H1 (cell line): ENCODE data around the gene STARD13. TPM values are rescaled to one million over a fixed set of nuclear protein-coding genes. Genes with fewer than 3 reads are reported as not detected.

Experiments
- CTCF ChIA-PET: fragments of 300-600 bp; sonication (Branson Sonifier 250); formaldehyde crosslinking; loops from one replicate; lab custom pipeline; 2021; ENCODE audit not compliant: partially characterized antibody; lab: Charles Lee
- POLR2A ChIA-PET: fragments of 300-600 bp; sonication (Branson Sonifier 250); formaldehyde crosslinking; loops from one replicate; lab custom pipeline; 2021; ENCODE audit warnings: inconsistent platforms; ENCODE audit not compliant: partially characterized antibody; lab: Charles Lee
- DNase-seq, 2 experiments: peaks; one replicate each; pipeline versions ENCODE4 v3.0.0 to v3.0.0-alpha.2; 2010 to 2022; ENCODE audit warnings: low spot score in 2 of 2, low read depth in 1 of 2, mixed read lengths in 1 of 2
- FAIRE-seq: peaks from 2 replicates; lab custom pipeline; 2011; peaks lifted over from hg19 to GRCh38; lab: Jason Lieb, UNC
- H2AFZ ChIP-seq: 2 replicates; pipeline ENCODE4 v1.8.1; 2012; ENCODE audit warnings: low read length, inconsistent platforms
- H2AK5ac ChIP-seq: 2 replicates; pipeline ENCODE4 v1.6.1; 2013; ENCODE audit warnings: low read depth, low read length
- H2BK120ac ChIP-seq: replicated peaks from 2 replicates; pipeline ENCODE3; 2013; ENCODE audit warnings: low read depth, low read length, inconsistent platforms
- H2BK12ac ChIP-seq: 2 replicates; pipeline ENCODE4 v1.6.1; 2013; ENCODE audit warnings: low read depth, low read length
- H2BK15ac ChIP-seq: 2 replicates; pipeline ENCODE4 v1.6.1; 2013; ENCODE audit warnings: low read length
- H2BK20ac ChIP-seq: 2 replicates; pipeline ENCODE4 v1.6.1; 2013; ENCODE audit warnings: low read length
- H2BK5ac ChIP-seq: 2 replicates; pipeline ENCODE4 v1.6.1; 2013; ENCODE audit warnings: low read depth, low read length
- H3K14ac ChIP-seq: 2 replicates; pipeline ENCODE4 v1.6.1; 2013; ENCODE audit warnings: inconsistent platforms; ENCODE audit not compliant: insufficient read length
- H3K18ac ChIP-seq: 2 replicates; pipeline ENCODE4 v1.6.1; 2013; ENCODE audit warnings: low read length; ENCODE audit errors: extremely low read depth
- H3K23ac ChIP-seq: 2 replicates; pipeline ENCODE4 v1.6.1; 2013; ENCODE audit warnings: inconsistent platforms; ENCODE audit not compliant: insufficient read length
- H3K23me2 ChIP-seq: 2 replicates; pipeline ENCODE4 v1.6.1; 2013; ENCODE audit warnings: low read depth, low read length
- H3K27ac ChIP-seq: 2 replicates; pipeline ENCODE4 v1.6.1; 2011; ENCODE audit warnings: low read depth, low read length, inconsistent platforms
- H3K27me3 ChIP-seq, 4 experiments: replicated peaks in 1 of 4; 1 replicate in 1 of 4; 2 replicates in 3 of 4; pipeline versions ENCODE4 v1.6.1 to v1.8.1; 2011 to 2013; ENCODE audit warnings: low read length in 3 of 4, mild to moderate bottlenecking in 3 of 4, inconsistent platforms in 2 of 4, mixed read lengths in 2 of 4, moderate library complexity in 1 of 4; ENCODE audit not compliant: control insufficient read depth in 3 of 4, insufficient read depth in 3 of 4; ENCODE audit errors: extremely low read depth in 1 of 4
- H3K36me3 ChIP-seq, 4 experiments: 2 replicates each; pipeline versions ENCODE4 v1.6.1 to v1.8.1; 2011 to 2013; ENCODE audit warnings: mild to moderate bottlenecking in 4 of 4, low read length in 3 of 4, moderate library complexity in 2 of 4, control low read depth in 1 of 4, inconsistent platforms in 1 of 4; ENCODE audit not compliant: insufficient read depth in 4 of 4, control insufficient read depth in 2 of 4
- H3K4ac ChIP-seq: replicated peaks from 2 replicates; pipeline ENCODE3; 2013; ENCODE audit warnings: low read length, low read depth, mixed read lengths, inconsistent platforms; ENCODE audit not compliant: insufficient read length
- H3K4me1 ChIP-seq, 4 experiments: replicated peaks in 1 of 4; 1 replicate in 1 of 4; 2 replicates in 3 of 4; pipeline versions ENCODE4 v1.6.1 to v1.8.1; 2011 to 2013; ENCODE audit warnings: low read length in 3 of 4, inconsistent platforms in 2 of 4, mixed read lengths in 1 of 4; ENCODE audit not compliant: insufficient read depth in 4 of 4, control insufficient read depth in 3 of 4
- H3K4me2 ChIP-seq, 2 experiments: 2 replicates each; pipeline versions ENCODE4 v1.6.1 to v1.8.1; 2011 to 2013; ENCODE audit warnings: low read depth in 2 of 2, low read length in 2 of 2, control low read depth in 1 of 2, inconsistent platforms in 1 of 2, mild to moderate bottlenecking in 1 of 2; ENCODE audit not compliant: insufficient read depth in 1 of 2
- H3K4me3 ChIP-seq, 4 experiments: fragments of 200-600, 300-600 bp in 1 of 4; sonication (generic), shearing (Covaris generic), sonication (Bioruptor Twin) in 1 of 4; 2 replicates each; pipeline versions ENCODE4 v1.5.1 to v1.8.1; 2011 to 2016; ENCODE audit warnings: low read length in 4 of 4, low read depth in 3 of 4, control low read depth in 2 of 4, inconsistent platforms in 2 of 4, mild to moderate bottlenecking in 2 of 4, mixed read lengths in 1 of 4, moderate library complexity in 1 of 4; ENCODE audit not compliant: insufficient read depth in 2 of 4; ENCODE audit errors: extremely low read depth in 1 of 4
- H3K56ac ChIP-seq: replicated peaks from 2 replicates; pipeline ENCODE3; 2013; ENCODE audit warnings: low read depth, mild to moderate bottlenecking, mixed read lengths, low read length, inconsistent platforms; ENCODE audit not compliant: insufficient read length
- H3K79me1 ChIP-seq: 2 replicates; pipeline ENCODE4 v1.6.1; 2013; ENCODE audit warnings: low read depth, low read length, control low read depth
- H3K79me2 ChIP-seq, 2 experiments: 2 replicates each; pipeline versions ENCODE4 v1.6.1 to v1.8.1; 2012 to 2013; ENCODE audit warnings: low read length in 2 of 2, mild to moderate bottlenecking in 2 of 2, inconsistent platforms in 1 of 2; ENCODE audit not compliant: insufficient read depth in 2 of 2, control insufficient read depth in 1 of 2
- H3K9ac ChIP-seq, 4 experiments: replicated peaks in 1 of 4; 1 replicate in 1 of 4; 2 replicates in 3 of 4; pipeline versions ENCODE4 v1.6.1 to v1.8.1; 2011 to 2013; ENCODE audit warnings: low read depth in 3 of 4, low read length in 3 of 4, control low read depth in 2 of 4, mild to moderate bottlenecking in 2 of 4, moderate library complexity in 2 of 4, inconsistent platforms in 1 of 4; ENCODE audit errors: extremely low read depth in 1 of 4
- H3K9me3 ChIP-seq, 2 experiments: 2 replicates each; pipeline versions ENCODE4 v1.6.1 to v1.8.1; 2012 to 2013; ENCODE audit warnings: mild to moderate bottlenecking in 2 of 2, moderate library complexity in 2 of 2, control low read depth in 1 of 2, inconsistent platforms in 1 of 2, low read depth in 1 of 2, low read length in 1 of 2, mixed read lengths in 1 of 2; ENCODE audit not compliant: insufficient read depth in 2 of 2
- H4K20me1 ChIP-seq, 2 experiments: replicated peaks in 1 of 2; 2 replicates each; pipeline versions ENCODE3 to v1.8.1; 2011 to 2013; ENCODE audit warnings: inconsistent platforms in 2 of 2, low read length in 2 of 2, mild to moderate bottlenecking in 1 of 2; ENCODE audit not compliant: insufficient read depth in 2 of 2, control insufficient read depth in 1 of 2
- H4K5ac ChIP-seq: 2 replicates; pipeline ENCODE4 v1.6.1; 2013; ENCODE audit warnings: low read length, low read depth, mixed read lengths, inconsistent platforms; ENCODE audit not compliant: insufficient read length
- H4K8ac ChIP-seq: 2 replicates; pipeline ENCODE4 v1.8.0; 2013; ENCODE audit warnings: mild to moderate bottlenecking, moderate library complexity, low read length, inconsistent platforms; ENCODE audit not compliant: insufficient read depth; ENCODE audit errors: extremely low read depth
- H4K91ac ChIP-seq: replicated peaks from 2 replicates; pipeline ENCODE3; 2013; ENCODE audit warnings: low read length, mixed read lengths, inconsistent platforms; ENCODE audit not compliant: insufficient read length
- BACH1 ChIP-seq: IDR thresholded peaks from 2 replicates; pipeline ENCODE4 v1.6.1; 2012; ENCODE audit warnings: low read length, improper control_type of control experiment
- KDM1A ChIP-seq: fragments of 200-600, 300-600 bp; sonication (generic); IDR thresholded peaks from 2 replicates; pipeline ENCODE4 v1.7.1; 2016; ENCODE audit warnings: mild to moderate bottlenecking, low read length, borderline replicate concordance
- KDM5A ChIP-seq: fragments of 200-600 bp; IDR thresholded peaks from 2 replicates; pipeline ENCODE4 v1.7.1; 2012; ENCODE audit warnings: mild to moderate bottlenecking, low read length, inconsistent platforms, mixed read lengths
- NRF1 ChIP-seq: IDR thresholded peaks from 2 replicates; pipeline ENCODE4 v1.6.1; 2011; ENCODE audit warnings: mild to moderate bottlenecking, low read depth, low read length, improper control_type of control experiment
- POLR2A ChIP-seq, 2 experiments: IDR thresholded peaks; 1 replicate in 1 of 2; 2 replicates in 1 of 2; pipeline ENCODE4 v1.6.1; 2011; ENCODE audit warnings: low read depth in 2 of 2, low read length in 2 of 2, mild to moderate bottlenecking in 2 of 2; ENCODE audit errors: control extremely low read depth in 1 of 2
- SP4 ChIP-seq: IDR thresholded peaks from 2 replicates; pipeline ENCODE4 v1.6.1; 2012; ENCODE audit warnings: low read length, inconsistent platforms
- SRF ChIP-seq: IDR thresholded peaks from 2 replicates; pipeline ENCODE4 v1.6.1; 2011; ENCODE audit warnings: mild to moderate bottlenecking, low read depth, low read length, moderate library complexity
- TAF1 ChIP-seq: IDR thresholded peaks from 2 replicates; pipeline ENCODE4 v1.6.1; 2011; ENCODE audit warnings: mild to moderate bottlenecking, low read depth, low read length
- TEAD4 ChIP-seq: IDR thresholded peaks from 2 replicates; pipeline ENCODE4 v1.6.1; 2012; ENCODE audit warnings: low read depth, low read length, inconsistent platforms, mixed read lengths
- WGBS, 2 experiments: shearing (Covaris generic) in 1 of 2; methylation state at CpG; one replicate each; pipeline versions ENCODE4 v1.1.6 to v1.1.7; 2013 to 2015; ENCODE audit warnings: low lambda C conversion rate in 2 of 2, mixed read lengths in 2 of 2, inconsistent platforms in 1 of 2, low coverage in 1 of 2, missing lambda C conversion rate in 1 of 2; ENCODE audit not compliant: insufficient replicate concordance in 2 of 2, insufficient coverage in 1 of 2, insufficient read length in 1 of 2; ENCODE audit errors: extremely low coverage in 1 of 2, missing lambda C conversion rate in 1 of 2; 5-methylcytosine and 5-hydroxymethylcytosine counted together
- polyA plus RNA-seq, 7 experiments: library from polyadenylated mRNA; depleted of rRNA in 3 of 7; stranded (reverse) in 5 of 7; unstranded in 2 of 7; fragments of >200 nt in 5 of 7; fragments of 200-250 nt in 2 of 7; gene quantifications; 1 replicate in 5 of 7; 2 replicates in 1 of 7; 4 replicates in 1 of 7; pipeline versions ENCODE4 v1.2.1 to v1.2.3, GENCODE V29; 2011 to 2013; ENCODE audit warnings: missing spikeins in 2 of 7, mixed read lengths in 2 of 7
- total RNA-seq: library from RNA; stranded (reverse); fragmentation: NEBNext Ultra II Directional; extraction: Animal tissue kit (Norgen Biotek cat#: 25700); gene quantifications from 2 replicates; pipeline ENCODE4 v1.2.1, GENCODE V29; 2021
- TF ChIP-seq, protein P1 (sequence below): IDR thresholded peaks from 2 replicates; pipeline ENCODE4 v1.6.1; 2012; ENCODE audit warnings: low read length, inconsistent platforms
- TF ChIP-seq, protein P2 (sequence below), 3 experiments: IDR thresholded peaks; 1 replicate in 2 of 3; 2 replicates in 1 of 3; pipeline versions ENCODE4 v1.5.1 to v1.6.1; 2011; ENCODE audit warnings: low read length in 3 of 3, mild to moderate bottlenecking in 3 of 3, inconsistent platforms in 2 of 3, low read depth in 1 of 3, moderate library complexity in 1 of 3; ENCODE audit not compliant: insufficient read depth in 1 of 3; ENCODE audit errors: control extremely low read depth in 1 of 3

STARD13 gene
- total and polyA plus RNA-seq, 2 of the 8 experiments (the other 6 are each of a cell fraction or from before 2014, with no cell fraction given) = 0.82 to 2.9 TPM

DNA sequence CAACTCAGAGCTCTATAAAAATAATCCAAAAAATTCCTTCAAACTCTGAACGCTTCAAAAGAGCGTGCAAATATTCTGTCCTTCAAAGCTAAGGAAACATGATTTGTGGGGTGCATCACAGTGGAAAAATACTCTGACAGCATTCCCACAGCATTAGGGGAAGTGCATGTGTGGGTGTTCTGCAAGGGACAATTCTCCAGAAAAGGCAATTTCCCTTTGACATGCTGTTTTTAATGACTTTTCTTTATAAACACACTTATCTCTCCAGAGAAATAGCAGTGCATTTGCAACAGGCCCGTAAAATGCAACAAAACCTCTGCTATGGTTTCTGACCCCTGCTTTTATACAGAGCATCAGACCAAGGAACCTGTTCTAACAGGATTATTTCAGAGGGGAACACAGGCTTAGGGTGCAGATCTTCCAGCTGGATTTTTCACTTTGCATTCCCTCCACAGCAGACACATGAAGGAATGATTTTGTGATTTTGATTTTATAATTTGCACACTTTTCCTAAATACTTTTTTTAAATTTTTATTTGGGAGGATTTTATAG lies 226.7 kb downstream of the STARD13 start:
- H4K5ac ChIP-seq = no peak overlapping the region
- no peak overlapping the region for H3K4me3 ChIP-seq
- no peak overlapping the region for H3K56ac ChIP-seq
- no peaks in the 10 kb centered on the region for H3K79me1 ChIP-seq
- H2BK12ac ChIP-seq = no peak overlapping the region
- no peak overlapping the region for H2AK5ac ChIP-seq
- no peak for DNase-seq
- no peak overlapping the region for H3K4me2 ChIP-seq
- H3K9me3 ChIP-seq = no peaks in the 10 kb centered on the region
- no peak overlapping the region for H2BK120ac ChIP-seq
- no peaks in the 10 kb centered on the region for H4K20me1 ChIP-seq
- H3K4ac ChIP-seq = no peak overlapping the region
- H2BK5ac ChIP-seq = no peak overlapping the region
- WGBS, 2 experiments = 100% methylated on average over 3 of the region's 3 CpGs; no CpG with 5 or more reads in 1 of the 2 experiments
- no peak overlapping the region for H3K14ac ChIP-seq
- no peak overlapping the region for H4K91ac ChIP-seq
- no peak overlapping the region for H2AFZ ChIP-seq
- no peak for FAIRE-seq
- H3K27ac ChIP-seq = no peak overlapping the region
- no peak overlapping the region for H3K9ac ChIP-seq
- no peaks in the 10 kb centered on the region for H3K23me2 ChIP-seq
- H2BK15ac ChIP-seq = no peak overlapping the region
- ChIA-PET POLR2A (no interaction called here), CTCF (interaction anchor here (2.8 kb wide), 1 partner anchor 10 kb away, joined by 19 read pairs; no protein-coding TSS in a partner anchor)
- H3K27me3 ChIP-seq = no peaks in the 10 kb centered on the region
- H3K4me1 ChIP-seq = no peaks in the 10 kb centered on the region
- H3K36me3 ChIP-seq = no peaks in the 10 kb centered on the region
- H2BK20ac ChIP-seq = no peak overlapping the region
- no peak overlapping the region for H3K18ac ChIP-seq
- H3K79me2 ChIP-seq = no peaks in the 10 kb centered on the region
- no peak overlapping the region for H3K23ac ChIP-seq
- no peak overlapping the region for H4K8ac ChIP-seq
- TF ChIP-seq TEAD4 = no peak
- TF ChIP-seq, protein P1, sequence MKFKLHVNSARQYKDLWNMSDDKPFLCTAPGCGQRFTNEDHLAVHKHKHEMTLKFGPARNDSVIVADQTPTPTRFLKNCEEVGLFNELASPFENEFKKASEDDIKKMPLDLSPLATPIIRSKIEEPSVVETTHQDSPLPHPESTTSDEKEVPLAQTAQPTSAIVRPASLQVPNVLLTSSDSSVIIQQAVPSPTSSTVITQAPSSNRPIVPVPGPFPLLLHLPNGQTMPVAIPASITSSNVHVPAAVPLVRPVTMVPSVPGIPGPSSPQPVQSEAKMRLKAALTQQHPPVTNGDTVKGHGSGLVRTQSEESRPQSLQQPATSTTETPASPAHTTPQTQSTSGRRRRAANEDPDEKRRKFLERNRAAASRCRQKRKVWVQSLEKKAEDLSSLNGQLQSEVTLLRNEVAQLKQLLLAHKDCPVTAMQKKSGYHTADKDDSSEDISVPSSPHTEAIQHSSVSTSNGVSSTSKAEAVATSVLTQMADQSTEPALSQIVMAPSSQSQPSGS = no peak
- TF ChIP-seq KDM1A = no peak
- TF ChIP-seq, protein P2, sequence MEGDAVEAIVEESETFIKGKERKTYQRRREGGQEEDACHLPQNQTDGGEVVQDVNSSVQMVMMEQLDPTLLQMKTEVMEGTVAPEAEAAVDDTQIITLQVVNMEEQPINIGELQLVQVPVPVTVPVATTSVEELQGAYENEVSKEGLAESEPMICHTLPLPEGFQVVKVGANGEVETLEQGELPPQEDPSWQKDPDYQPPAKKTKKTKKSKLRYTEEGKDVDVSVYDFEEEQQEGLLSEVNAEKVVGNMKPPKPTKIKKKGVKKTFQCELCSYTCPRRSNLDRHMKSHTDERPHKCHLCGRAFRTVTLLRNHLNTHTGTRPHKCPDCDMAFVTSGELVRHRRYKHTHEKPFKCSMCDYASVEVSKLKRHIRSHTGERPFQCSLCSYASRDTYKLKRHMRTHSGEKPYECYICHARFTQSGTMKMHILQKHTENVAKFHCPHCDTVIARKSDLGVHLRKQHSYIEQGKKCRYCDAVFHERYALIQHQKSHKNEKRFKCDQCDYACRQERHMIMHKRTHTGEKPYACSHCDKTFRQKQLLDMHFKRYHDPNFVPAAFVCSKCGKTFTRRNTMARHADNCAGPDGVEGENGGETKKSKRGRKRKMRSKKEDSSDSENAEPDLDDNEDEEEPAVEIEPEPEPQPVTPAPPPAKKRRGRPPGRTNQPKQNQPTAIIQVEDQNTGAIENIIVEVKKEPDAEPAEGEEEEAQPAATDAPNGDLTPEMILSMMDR (IDR thresholded peaks at IDR 0.05; ENCODE audit: control extremely low read depth in 1 of 3, insufficient read depth in 1 of 3, low read depth in 1 of 3, low read length in 3 of 3) = no peak
- no peak for TF ChIP-seq TAF1
- no peak for TF ChIP-seq POLR2A (IDR thresholded peaks at IDR 0.05; ENCODE audit: control extremely low read depth in 1 of 2, low read depth in 2 of 2, low read length in 2 of 2)
- TF ChIP-seq BACH1 = no peak
- no peak for TF ChIP-seq SP4
- no peak for TF ChIP-seq NRF1
- TF ChIP-seq SRF = no peak
- TF ChIP-seq KDM5A = no peak
